ENCODE measurements around the gene GOLGA6L2.
"Not testable (repeated sequence)": the region's sequence is repeated elsewhere in the genome, so short reads cannot be mapped to it uniquely, and the experiment has no call there.

The GOLGA6L2 gene

GRCh38 chr15:23424111-23424904 is 22.7 kb downstream of the GOLGA6L2 start:
- no peak for DNase-seq (ENCODE audit: low spot score)

DNA sequence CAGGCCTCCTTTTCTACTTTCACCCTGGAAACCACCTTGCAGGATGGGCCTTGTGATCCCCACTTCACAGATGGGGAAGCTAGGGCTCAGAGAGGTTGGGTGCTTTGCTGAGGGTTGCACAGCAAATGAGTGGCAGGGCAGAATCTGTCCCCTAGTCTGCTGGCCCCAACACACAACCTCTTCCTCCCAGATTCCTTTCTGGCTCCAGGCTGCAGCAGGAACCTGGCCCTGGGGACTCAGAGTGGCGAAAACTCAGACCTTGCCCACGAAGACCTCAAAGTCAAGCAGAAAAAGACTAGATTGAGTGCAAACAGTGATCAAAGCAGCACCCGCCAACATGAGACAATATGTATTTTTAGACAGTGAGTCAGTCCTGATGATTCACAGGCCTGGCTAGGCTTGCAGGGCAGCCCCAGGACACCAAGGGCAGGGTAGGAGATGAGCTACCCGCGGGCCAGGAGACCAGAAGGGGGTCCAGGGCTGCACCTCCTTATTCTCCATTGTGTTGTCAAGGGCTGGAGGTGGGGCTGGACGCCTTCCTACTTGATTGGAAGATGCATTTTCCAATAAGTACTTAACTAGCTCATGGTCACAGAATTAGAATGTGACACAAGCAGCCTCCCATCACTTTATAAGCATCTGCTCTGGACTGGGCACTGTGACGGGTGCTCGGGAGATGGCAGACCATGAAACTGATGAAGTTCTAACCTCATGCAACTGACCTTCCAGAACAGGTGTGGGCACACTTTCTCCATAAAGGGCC is 23.9 kb downstream of the GOLGA6L2 start:
- no peak for DNase-seq (ENCODE audit: low spot score)

DNA sequence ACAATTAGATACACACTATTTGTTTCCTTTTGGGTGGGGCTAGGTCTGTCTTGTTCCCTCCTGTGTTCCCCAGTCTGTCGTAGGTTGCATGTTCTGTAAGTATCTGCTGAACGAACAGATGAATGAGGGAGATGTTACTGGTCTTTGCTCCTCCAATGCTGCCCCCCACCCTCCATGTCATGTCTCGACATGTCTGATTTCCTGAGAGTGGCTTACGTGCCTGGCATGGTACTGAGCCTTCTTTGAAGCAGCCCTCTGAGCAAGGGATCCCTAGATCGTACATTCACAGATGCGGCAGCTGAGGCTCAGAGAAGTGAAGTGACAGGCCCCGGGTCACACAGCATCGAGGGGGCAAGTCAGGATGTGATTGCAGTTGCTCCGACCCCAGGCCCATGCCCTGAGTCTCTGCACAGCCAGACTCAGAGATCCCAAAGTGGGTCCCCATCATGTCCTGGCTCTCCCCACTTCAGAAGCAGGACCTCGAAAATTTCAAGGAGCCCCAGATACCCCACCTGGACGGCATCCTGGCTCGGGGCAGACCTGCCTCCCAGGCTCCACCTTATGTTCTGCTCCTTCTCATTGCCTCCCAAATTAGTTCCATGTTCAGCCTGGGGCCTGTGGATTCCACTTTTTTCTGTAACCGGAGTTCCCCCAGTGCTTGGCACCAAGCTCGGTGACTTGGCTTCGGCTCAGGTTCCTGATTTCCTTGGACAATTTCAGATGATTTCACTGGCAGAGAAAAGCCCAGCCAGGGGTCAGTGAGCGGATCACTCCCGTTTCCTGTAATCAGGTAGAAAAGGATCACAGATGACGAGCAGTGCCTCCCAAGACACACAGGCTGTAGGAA is 24.7 kb downstream of the GOLGA6L2 start:
- no peak for DNase-seq (ENCODE audit: low spot score)

DNA sequence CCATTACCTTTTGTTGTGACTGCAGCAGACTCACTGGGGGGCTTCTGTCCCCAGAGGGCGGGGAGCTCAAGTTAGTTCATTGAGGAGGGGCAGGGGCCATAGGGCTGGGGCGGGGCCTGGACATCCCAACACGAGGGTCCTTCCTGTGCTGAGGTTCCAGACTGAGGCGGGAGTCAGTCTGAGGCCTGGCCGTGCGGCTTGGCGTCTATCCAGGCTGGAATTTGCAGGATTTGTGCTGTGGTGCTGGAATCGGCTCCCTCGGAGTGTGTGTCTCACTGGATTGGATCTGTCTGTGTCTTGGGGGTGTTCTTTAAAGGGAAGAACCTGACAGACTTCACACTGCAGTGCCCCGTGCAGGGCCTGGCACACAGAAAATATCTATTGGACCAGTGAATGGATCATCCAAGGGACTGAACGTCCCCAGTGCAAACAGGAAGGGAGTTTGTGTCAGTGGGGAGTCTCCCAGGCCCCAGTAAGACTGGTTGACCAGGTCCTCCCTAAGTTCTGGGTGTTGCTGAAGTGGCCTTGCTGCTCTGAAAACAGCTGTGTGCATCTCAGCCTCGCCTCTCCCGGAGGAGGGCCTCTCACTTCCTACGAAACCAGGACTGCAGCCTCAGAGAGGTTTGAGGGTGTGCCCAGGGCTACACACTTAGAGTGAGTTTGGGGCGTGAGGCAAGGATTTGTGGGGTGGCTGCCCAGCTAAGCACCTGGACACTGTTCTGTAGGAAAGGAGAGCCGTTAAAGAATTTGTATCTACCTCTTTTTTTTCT is 26.1 kb downstream of the GOLGA6L2 start:
- DNase-seq (ENCODE audit: low spot score): no peak

DNA sequence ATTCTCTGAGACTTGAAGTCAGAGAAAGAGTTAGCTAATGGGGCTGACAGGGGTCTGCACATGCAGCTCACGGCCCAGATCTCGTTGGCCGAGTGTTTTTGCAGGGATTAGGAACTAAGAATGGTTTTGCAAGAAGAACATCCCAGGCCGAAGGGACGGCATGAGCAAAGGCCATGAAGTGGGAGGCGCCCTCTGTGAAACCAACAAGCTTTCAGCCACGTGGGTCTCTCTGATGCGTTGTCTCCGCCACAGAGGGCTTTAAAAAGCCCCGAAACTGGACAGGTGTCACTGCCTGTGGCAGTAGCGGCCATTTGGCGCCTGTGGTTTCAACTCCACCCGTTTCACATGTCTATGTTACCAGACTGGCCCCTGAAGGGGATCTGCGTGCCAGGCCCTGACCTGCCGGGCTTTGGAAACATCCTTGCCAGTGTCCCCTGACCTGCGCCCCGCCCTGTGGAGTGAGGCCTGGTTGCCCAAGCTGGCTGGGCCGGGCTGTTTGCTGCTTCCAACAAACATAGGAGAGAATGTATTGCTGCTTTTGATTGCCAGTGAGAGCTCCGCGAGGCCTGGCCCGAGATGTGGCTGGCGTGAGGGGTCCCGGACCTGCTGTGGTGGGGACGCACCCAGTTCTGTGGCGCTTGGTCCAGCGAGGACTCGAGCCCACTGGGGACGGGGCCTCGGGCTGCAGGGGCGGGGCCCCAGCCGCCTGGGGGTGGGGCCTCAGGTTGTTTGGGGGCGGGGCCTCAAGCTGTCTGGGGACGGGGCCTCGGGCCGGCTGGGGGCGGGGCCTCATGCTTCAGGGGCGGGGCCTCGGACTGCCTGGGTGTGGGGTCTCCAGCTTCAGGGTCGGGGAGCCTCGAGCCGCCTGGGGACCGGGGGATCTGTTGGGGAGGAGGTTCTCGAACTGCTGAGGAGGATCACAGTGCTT is 30.4 kb downstream of the GOLGA6L2 start:
- DNase-seq (ENCODE audit: low spot score): no peak

DNA sequence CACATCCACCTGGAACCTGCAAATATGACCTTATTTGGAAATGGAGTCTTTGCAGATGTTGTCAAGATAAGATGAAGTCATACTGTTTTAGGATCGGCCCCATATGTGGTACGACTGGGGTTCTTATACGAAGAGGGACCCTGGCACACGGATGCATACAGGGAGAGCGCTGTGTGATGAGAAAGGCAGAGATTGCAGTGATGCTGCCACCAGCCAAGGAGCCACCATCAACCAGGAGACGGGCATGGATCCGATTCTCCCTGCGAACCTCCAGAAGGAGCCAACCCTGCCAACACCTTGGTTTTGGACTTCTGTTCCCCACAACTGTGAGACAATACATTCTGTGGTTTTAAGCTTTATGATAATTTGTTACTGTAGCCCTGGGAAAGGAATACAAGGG is 31.2 kb downstream of the GOLGA6L2 start:
- DNase-seq (ENCODE audit: low spot score): not testable (repeated sequence)

DNA sequence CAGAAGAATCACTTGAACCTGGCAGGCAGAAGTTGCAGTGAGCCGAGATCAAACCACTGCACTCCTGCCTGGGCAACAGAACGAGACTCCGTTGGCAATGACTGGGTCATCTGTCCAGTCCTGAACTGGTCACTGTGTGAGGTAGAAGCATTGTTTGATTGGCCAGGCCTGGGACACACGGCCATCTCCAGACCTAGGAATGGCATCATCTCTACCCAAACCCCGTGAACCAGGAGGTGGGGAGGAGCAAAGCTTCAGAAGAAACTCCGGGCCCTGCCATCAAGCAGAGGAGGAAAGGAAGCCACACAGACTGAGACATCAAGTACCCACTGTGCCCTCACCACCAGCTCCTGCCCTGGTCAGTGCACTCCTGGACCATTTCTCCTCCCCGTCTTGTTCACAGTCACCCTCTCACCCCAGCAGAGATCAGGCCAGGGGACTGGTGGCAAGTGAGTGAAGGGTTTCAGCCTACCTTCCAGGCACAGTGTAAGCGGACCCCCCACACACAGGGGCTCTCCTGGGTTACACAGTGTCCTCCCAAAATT is 31.6 kb downstream of the GOLGA6L2 start:
- no peak for DNase-seq (ENCODE audit: low spot score)

- not testable (repeated sequence) for DNase-seq (ENCODE audit: low spot score)
Measured at GRCh38 chr15:23412881-23413600, 34.0 kb downstream of the GOLGA6L2 start.

- DNase-seq (ENCODE audit: low spot score): no peak
Measured at GRCh38 chr15:23411841-23412240, 35.2 kb downstream of the GOLGA6L2 start.

DNA sequence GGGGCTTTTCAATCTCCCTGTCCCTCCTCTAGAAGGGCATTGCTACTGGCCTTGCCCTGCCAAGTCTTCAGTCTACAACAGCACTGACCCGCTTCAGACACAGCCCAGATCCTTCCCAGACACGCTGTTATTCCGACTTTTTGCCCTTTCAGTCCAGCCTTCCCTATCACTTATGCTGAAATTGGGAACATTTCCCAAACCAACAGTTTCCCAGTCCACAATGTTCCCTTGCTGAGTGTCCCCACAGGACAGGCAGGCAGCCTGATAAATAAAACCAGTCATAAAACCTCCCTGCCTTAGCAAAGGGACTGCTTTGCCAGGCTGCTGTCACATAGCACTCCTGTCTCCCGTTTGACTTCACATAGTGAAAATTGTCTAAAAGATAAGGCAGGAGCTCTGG is 43.5 kb downstream of the GOLGA6L2 start:
- DNase-seq (ENCODE audit: low spot score): no peak

DNA sequence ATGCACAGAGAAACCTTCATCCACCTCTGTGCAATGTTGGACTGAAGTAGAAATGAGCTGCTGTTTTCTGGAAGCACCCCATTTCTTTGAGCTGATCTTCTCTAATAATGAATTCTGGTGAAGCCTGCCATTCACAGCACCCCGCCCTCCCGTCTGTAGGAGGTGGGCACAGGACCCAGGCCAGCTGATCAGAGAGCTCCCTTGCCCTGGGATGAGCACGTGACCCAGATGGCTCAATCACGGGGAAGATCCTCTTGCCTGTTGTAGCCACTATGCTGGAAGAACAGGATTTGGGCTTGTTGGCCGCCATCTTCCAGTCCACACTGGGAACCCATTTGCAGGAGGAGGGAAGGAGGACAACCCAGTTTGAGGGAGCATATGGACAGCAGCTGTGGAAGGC is 44.5 kb downstream of the GOLGA6L2 start:
- DNase-seq (ENCODE audit: low spot score): no peak

DNA sequence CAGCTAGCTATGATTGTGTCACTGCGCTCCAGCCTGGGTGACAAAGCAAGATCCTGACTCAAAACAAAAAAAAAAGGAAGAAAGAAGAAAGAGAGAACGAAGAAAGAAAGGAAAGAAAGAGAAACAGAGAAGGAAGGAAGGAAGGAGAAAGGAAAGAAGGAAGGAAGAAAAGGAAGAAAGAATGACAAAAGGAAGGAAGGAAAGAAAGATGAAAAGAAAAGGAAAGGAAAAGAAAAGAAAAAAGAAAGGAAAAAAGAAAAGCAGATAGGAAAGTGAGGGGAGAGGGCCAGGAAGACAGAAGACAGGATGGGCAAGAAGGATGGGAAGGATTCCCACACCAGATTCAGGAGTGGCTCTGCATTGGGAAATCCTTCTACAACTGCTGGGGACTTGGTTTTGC is 44.9 kb downstream of the GOLGA6L2 start:
- no peak for DNase-seq (ENCODE audit: low spot score)

- no peak for DNase-seq (ENCODE audit: low spot score)
Measured at GRCh38 chr15:23401627-23402026, 45.4 kb downstream of the GOLGA6L2 start.

DNA sequence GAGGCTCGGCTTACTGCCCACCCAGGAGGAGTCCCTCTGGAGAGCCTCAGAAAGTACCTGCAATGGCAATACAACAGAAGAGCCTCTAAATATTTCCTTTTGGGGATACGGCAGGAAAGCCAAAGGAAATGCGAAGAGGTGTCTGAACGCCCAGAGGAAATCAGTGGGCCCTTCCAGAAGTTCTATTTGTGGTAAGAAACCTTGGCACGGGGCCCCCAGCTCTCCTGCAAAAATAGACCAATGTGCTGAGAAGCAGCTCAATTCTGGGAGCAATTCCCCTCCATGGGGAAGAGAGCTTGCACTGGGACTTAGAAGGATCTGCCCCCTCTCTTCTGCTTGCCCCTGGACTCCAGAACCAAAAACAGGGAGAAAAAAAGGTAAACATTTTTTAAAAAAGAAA is 47.8 kb downstream of the GOLGA6L2 start:
- not testable (repeated sequence) for DNase-seq (ENCODE audit: low spot score)

DNA sequence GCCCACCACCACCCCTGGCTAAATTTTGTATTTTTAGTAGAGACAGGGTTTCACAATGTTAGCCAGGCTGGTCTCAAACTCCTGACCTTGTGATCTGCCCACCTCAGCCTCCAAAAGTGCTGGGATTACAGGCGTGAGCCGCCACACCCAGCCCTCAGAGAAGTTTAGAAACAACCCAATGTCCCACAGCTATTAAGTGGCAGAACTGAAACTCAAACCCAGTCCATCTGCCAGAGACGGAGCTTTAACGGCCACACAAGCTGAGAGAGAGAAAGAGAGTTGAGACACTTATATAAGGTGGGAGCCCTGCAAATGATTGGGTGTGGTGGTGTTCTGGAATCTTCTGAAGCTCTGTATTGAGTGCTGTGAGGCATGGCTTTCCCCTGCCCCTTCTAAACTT is 48.7 kb downstream of the GOLGA6L2 start:
- not testable (repeated sequence) for DNase-seq (ENCODE audit: low spot score)

GRCh38 chr15:23397779-23398178 is 49.3 kb downstream of the GOLGA6L2 start:
- no peak for DNase-seq (ENCODE audit: low spot score)

DNA sequence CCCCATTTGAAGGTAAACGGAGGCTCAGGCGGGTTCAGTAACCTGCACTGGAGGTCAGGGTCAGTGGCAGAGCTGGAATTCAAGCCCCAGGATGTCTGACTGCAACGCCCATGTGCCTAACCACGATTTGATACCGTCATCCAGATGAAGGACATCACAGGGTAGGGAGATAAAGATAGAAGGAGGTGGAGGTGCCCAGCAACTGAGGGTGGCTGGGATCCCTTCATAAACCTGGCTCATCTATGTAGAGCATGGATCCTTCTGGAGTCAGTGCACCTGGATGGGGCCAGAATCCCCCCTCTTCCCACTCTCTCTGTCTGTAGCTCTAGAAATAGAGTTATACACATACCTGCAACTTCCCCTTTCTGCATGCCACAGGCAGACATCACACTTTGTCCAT is 51.2 kb downstream of the GOLGA6L2 start:
- DNase-seq (ENCODE audit: low spot score): no peak

DNA sequence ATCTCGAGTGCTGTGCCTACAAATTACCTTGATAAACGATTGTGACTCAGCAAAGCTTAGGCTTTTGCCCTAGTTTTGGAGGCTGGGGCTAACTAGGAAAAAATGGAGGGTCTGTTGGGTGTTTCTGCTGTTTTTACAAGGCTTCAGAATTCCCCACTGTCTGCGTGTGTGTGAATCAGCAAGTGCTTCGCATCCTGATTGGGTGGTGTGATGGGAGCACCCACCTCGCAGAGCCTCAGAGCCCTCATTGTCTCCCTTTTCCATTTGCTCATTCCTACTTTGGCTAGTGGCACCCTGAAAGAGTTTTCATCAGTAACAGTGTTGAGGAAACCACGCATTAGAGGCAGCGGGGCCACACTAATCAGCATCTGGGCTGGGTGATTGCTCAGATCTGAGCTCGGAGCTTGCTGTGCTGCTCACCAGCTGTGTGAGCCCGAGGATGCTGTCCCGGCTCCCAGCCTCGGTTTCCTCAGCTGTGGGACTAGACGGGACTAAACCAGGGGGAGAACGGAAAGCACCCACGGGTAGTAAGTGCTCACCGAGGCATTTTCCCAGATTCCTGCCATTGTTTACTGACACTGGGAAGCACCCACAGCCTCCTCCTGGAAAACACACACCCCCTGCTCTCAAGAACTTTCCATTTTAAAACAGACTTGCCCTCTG is 51.9 kb downstream of the GOLGA6L2 start:
- DNase-seq (ENCODE audit: low spot score): no peak
